GM18951 (cell line): ENCODE results near the gene CXCL5.

Experiments
- POLR2A ChIP-seq: IDR thresholded peaks from 4 replicates; pipeline ENCODE4 v1.6.1; 2011; ENCODE audit warnings: mild to moderate bottlenecking; ENCODE audit not compliant: insufficient read length, insufficient read depth; ENCODE audit errors: extremely low read depth
- in situ Hi-C: fragments of 300-500 bp; cut with MboI; formaldehyde crosslinking; loops from one replicate; pipeline ENCODE4 v1.12.0; 2022; ENCODE audit warnings: low sequenced_read_pairs, mixed read lengths, inconsistent platforms; ENCODE audit not compliant: unreplicated experiment

The CXCL5 gene

DNA sequence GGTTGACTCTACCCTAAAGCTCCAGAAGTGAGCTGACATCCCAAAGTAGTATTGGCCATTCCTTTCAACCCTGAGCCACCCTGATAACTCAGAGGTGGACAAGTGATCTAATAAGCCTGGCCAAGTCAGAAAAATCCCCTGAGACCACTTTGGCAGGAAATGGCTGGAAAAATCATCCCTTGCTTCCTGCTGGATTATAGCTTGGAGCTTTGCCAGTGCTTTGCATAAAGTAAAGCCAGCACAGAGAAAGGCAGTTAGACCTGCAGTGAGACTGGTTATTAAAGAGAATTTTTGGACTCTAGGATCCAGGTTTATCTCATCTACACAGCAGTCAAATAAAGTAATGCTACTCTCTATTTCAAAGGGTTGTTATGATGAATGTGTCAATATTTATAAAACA is 33.6 kb upstream of the CXCL5 start:
- in situ Hi-C loops, result no loop called here
- TF ChIP-seq POLR2A, result no peak

DNA sequence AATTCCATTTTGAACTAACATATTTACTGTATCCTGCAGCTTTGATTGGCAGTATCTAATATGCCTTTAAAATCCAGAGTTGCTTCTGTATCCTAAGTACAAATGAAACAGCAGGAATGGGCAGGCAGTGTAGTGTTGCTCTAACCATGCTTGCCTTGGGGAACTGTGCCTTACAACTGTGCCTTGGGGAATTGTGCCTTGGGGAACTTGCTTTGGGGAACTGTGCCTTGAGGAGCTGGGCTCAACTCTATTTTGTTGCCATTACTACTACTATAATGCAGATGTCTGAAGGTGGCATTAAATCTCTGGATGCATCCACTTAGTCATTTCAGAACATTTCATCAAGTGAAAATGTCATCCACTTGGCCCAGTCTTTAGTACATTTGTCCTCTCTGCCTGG is 33.1 kb upstream of the CXCL5 start:
- in situ Hi-C loops, result no loop called here
- no peak for TF ChIP-seq POLR2A

DNA sequence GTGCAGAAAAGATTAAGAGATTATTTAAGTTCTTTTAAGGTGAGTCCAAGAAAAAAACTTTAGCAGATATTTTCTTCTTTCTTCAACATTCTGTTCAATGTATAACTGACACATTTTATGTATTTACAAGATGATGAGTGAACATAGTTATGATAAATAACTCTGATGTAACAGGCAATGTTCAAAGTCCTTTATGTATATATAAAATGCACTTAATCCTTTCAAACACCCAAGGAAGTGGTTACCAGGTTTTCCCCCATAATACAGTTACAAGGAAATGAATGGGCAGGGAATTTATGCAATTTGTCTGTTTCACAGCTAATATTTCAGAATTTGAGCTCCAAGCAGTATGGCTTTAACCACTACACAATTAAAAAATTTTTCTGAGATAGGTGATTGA is 31.8 kb upstream of the CXCL5 start:
- TF ChIP-seq POLR2A, result no peak
- in situ Hi-C loops, result no loop called here

DNA sequence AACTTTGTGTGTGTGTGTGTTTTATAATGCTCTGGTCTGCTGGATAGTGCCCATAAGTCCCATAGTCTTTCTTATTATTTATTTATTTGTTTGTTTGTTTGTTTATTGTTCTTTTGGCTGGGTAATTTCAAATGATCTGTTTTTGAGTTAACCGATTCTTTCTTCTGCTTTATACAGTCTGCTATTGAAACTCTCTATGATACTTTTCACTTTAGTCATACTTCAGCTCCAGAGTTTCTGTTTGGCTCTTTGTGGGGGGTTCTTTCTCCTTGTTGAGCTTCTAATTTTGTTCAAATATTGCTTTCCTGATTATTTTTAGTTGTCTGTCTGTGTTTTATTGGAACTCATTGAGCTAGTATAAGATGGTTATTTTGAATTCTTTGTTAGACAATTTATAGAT is 30.0 kb upstream of the CXCL5 start:
- in situ Hi-C loops, result no loop called here
- TF ChIP-seq POLR2A, result no peak

DNA sequence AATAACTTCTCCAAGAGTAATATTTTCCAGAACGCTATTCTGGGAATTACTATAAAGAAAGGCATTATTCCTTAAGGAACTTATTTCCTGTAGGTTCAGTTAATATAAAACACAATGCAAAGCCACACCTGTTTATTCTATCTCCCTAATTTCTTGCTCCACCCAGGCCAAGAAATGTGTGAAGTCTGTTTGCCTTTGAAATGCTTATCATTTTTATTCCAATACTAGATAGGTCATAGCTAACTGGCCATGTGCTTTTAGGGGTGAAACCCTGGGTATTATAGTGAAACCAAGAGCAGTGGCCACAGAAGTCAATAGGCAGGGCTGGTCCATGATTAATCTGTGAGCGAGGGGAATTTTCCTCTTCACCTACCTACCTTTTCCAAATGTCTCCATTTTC is 25.2 kb upstream of the CXCL5 start:
- in situ Hi-C loops, result no loop called here
- TF ChIP-seq POLR2A, result no peak

DNA sequence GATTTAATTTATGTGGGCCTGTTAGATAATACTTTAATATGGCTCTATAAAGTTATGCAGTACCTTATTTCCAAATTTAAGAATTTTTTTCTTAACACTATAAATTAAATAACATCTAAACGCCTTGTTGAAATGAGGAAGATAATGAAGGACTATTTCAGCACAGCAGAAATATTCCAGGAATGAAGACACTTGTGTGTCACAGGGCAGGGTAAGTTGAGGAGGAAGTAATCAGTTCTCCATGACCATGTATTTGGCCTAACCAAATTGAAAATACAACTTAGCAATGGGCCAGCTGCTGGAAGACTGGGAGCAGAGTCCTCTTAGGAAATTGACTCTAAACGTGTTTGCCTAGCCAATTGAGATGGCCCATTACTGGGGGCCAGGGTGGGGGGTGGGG is 23.1 kb upstream of the CXCL5 start:
- in situ Hi-C loops, result no loop called here
- TF ChIP-seq POLR2A, result no peak

DNA sequence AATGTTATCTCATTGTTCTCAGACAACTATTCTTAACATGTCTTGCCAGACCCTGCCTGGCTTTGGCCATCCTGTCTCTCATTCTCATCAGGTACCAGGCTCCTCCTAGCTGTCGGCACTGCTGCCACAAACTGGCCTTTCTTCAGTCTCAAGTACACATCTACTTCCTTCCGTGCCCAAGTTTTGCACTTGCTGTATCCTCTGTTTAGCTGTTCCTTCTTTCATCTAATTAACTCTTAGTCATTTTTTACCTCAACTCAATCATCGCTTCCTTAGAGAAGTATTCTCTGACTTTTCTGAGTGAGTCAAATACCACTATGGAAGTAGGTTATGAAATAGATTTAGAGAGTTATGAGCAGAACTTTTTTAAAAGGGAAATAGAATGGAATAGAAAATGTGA is 20.3 kb upstream of the CXCL5 start:
- in situ Hi-C loops, result no loop called here
- no peak for TF ChIP-seq POLR2A

DNA sequence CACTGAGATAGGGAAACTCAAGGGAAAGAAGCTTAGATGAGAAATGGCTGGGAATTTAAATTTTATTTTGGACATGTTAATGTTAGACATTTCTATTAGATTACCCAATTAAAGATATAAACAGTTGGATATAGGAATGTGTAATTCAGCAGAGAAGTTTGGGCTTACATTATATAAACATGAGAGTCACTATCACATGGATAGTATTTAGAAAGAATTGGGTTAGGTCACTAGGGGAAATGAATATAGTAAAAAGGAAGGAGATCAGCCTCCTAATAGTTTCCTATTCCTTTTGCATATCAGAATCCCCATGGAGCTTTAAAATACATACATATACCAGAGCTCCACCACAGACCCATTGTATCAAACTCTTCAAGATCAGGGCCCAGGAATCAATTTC is 19.6 kb upstream of the CXCL5 start:
- no peak for TF ChIP-seq POLR2A
- in situ Hi-C loops, result no loop called here

DNA sequence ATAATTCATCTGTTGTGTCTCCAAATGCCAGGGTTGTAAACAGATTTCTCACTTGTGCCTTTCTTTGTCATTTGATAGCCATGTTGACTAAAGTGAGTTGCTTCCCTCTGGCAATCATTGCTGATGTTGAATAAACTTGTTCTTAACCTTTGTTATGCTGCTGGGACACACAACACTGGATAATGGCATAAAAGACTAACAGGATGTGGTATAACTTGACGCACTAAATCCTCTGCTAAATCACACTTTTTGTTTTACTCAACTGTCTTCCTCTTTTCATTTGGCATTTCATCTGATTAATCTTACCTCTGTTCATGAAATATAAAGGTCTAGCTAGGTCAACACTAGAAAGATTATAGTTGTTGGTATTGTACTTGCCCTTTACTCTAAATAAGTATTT is 17.6 kb upstream of the CXCL5 start:
- TF ChIP-seq POLR2A, result no peak
- in situ Hi-C loops, result no loop called here

DNA sequence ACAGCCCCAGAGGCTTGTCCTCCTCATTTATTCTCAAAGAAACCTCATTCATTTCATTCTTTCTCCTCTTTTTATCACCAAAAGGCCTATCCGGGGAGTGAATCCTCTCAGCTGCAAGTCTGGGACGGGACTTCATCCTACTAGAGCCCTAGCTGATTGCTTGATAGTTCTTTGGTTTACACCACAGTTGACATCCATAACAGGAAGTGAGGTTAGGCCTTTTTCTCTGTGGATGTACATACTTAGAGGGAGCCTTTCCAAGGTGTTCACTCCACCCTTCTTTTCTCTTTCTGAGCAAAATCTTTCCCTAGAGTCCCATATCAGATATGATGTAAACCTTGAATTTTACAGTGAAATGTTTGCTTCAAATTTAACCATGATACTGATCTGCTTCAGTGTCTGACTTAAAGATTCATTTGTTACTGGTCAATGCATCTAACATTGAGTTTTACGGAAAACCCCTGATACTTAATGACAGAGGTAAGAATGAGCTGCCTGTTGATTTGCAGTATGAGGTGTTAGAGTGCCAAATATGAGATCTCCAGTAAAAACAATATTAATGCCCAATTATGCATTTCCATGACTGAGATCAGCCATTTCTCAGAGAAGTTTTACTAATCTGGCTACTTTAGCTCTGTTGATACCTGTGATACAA is 16.8 kb upstream of the CXCL5 start:
- in situ Hi-C loops, result no loop called here
- no peak for TF ChIP-seq POLR2A

DNA sequence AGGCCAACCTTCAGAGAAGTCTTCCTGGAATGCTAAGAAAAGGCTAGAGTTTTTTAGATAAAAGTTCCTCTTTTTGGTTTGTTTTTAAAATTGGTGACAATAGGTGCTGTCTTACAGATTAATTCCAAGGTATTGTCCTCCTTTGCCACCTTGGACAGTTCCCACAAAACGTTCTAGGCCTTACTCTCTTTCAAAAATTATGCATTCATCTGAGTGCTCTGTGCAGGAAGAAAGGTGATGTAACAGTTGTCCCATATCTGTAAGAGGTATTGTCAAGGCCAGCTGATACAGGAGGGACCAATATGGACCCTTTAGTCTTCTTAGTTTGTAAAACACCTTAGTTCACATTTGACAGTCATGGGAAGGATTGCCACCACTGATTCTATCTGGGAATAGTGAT is 15.9 kb upstream of the CXCL5 start:
- no peak for TF ChIP-seq POLR2A
- in situ Hi-C loops, result no loop called here

DNA sequence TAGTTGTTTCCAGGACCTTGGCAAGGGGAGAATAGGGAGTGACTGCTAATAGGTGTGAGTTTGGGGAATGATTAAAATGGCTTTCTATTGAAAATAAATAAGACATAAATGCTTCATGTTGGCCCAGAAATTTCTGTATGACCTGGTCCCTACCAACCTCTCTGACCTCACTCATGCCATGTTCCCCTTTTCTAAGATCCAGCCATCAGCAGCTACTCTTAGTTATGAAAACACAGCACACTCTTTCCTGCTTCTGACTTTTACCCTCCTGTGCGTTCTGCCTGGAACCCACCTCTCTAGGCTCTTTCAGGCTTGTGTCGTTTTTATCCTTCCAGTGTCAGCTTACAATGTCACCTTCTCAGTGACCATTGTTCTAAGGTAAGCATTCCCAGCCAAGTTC is 14.8 kb upstream of the CXCL5 start:
- in situ Hi-C loops, result no loop called here
- no peak for TF ChIP-seq POLR2A

DNA sequence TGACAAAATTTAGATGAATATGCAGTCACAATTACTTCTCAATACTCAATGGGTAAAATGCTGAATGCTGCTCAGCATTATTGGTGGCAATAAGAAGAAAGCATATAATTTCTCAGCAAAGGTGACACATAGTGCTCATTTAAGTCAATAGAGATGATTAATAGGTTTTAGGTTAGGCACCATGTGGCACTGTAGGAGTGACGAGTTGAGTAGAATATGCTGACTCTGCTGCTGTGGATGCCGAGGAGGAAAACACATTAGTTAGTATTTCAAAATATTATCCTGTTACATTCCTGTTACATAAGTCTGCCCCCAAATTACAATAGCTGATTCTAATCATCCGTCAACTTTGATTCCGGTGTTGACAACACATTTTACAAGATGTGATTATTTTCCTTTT is 13.7 kb upstream of the CXCL5 start:
- in situ Hi-C loops, result no loop called here
- TF ChIP-seq POLR2A, result no peak

DNA sequence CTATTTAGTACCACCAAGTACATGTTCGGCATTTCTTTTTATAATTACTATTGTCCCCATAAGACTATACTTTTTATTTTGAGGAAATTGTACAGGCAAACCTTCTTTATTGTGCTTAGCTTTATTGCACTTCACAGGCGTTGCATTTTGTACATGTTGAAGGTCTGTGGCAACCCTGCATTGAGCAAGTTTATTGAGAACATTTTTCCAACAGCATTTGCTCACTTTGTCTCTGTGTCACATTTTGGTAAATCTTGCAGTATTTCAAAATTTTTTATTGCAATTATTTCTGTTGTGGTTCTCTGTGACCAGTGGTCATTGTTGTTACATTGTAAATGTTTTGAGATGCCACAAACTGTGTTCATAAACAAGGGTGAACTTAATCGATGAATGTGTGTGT is 10.8 kb upstream of the CXCL5 start:
- in situ Hi-C loops, result no loop called here
- no peak for TF ChIP-seq POLR2A

DNA sequence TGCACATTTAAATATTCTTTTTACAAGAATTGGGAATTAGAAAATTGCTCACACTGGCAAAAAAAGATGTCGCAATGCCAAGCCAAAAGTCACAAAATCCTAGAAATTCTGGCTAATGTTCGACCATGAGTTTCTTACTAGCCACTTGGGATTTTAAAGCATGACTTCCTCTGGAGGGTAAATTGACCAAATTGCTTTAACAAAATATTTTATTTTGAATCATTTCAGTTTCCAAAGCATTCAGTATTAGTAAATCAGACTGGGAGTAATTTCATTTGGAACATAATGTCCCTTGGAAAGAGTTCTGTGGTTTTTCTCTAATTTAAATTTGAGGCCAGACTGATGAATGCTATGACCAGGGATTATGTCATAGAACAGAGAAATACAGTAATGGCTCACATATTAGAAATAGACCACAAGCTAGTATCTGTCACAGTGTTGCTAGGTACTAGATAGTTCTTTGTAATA is 7.6 kb upstream of the CXCL5 start:
- in situ Hi-C loops, result no loop called here
- no peak for TF ChIP-seq POLR2A
